ENCODE data around the gene BMP5. TPM values are rescaled to one million over a fixed set of nuclear protein-coding genes. Genes with fewer than 3 reads are reported as not detected.

Gene BMP5
- total RNA-seq, 1 donor from 2014 or later: 2.2 TPM

GRCh38 chr6:55822815-55823214 lies 52.6 kb downstream of the BMP5 start:
- Mint-ChIP-seq H3K9me3 (no peaks in the 10 kb centered on the region), H3K4me3 (no peak overlapping the region), H3K27ac (ENCODE audit: unreplicated experiment) (no peak overlapping the region), H3K27me3 (ENCODE audit: low read depth) (no peaks in the 10 kb centered on the region), H3K36me3 (ENCODE audit: low read depth) (no peaks in the 10 kb centered on the region), H3K4me1 (peaks cover 33% of the 10 kb centered on the region)
- TF ChIP-seq CTCF (conservative IDR thresholded peaks at IDR 0.05): no peak
- DNase-seq (ENCODE audit: low read depth, low spot score): no peak

- Mint-ChIP-seq H3K27ac (ENCODE audit: unreplicated experiment) (no peak overlapping the region), H3K4me1 (peaks cover 31% of the 10 kb centered on the region), H3K27me3 (ENCODE audit: low read depth) (no peaks in the 10 kb centered on the region), H3K36me3 (ENCODE audit: low read depth) (no peaks in the 10 kb centered on the region), H3K9me3 (no peaks in the 10 kb centered on the region), H3K4me3 (no peak overlapping the region)
- DNase-seq (ENCODE audit: low read depth, low spot score): no peak
- TF ChIP-seq CTCF (conservative IDR thresholded peaks at IDR 0.05): no peak
These were observed 53.4 kb downstream of the BMP5 start for GRCh38 chr6:55822005-55822404.

GRCh38 chr6:55820696-55821095 lies 54.7 kb downstream of the BMP5 start:
- H3K36me3 Mint-ChIP-seq (ENCODE audit: low read depth): no peaks in the 10 kb centered on the region
- H3K9me3 Mint-ChIP-seq: peaks cover 4% of the 10 kb centered on the region
- H3K27me3 Mint-ChIP-seq (ENCODE audit: low read depth): no peaks in the 10 kb centered on the region
- H3K4me1 Mint-ChIP-seq: peaks cover 21% of the 10 kb centered on the region
- TF ChIP-seq CTCF (conservative IDR thresholded peaks at IDR 0.05): no peak
- no peak overlapping the region for H3K4me3 Mint-ChIP-seq
- H3K27ac Mint-ChIP-seq (ENCODE audit: unreplicated experiment): no peak overlapping the region
- DNase-seq (ENCODE audit: low read depth, low spot score): no peak

GRCh38 chr6:55819811-55820210 lies 55.6 kb downstream of the BMP5 start:
- Mint-ChIP-seq H3K36me3 (ENCODE audit: low read depth) (no peaks in the 10 kb centered on the region), H3K4me3 (no peak overlapping the region), H3K4me1 (peaks cover 14% of the 10 kb centered on the region), H3K9me3 (peaks cover 4% of the 10 kb centered on the region), H3K27me3 (ENCODE audit: low read depth) (no peaks in the 10 kb centered on the region), H3K27ac (ENCODE audit: unreplicated experiment) (no peak overlapping the region)
- no peak for DNase-seq (ENCODE audit: low read depth, low spot score)
- no peak for TF ChIP-seq CTCF (conservative IDR thresholded peaks at IDR 0.05)

GRCh38 chr6:55818482-55818881 lies 56.9 kb downstream of the BMP5 start:
- Mint-ChIP-seq H3K27me3 (ENCODE audit: low read depth) (no peaks in the 10 kb centered on the region), H3K27ac (ENCODE audit: unreplicated experiment) (no peak overlapping the region), H3K4me3 (no peak overlapping the region), H3K36me3 (ENCODE audit: low read depth) (no peaks in the 10 kb centered on the region), H3K9me3 (peaks cover 4% of the 10 kb centered on the region), H3K4me1 (peaks cover 4% of the 10 kb centered on the region)
- TF ChIP-seq CTCF (conservative IDR thresholded peaks at IDR 0.05): no peak
- DNase-seq (ENCODE audit: low read depth, low spot score): no peak

- no peak for TF ChIP-seq CTCF (conservative IDR thresholded peaks at IDR 0.05)
- Mint-ChIP-seq H3K36me3 (ENCODE audit: low read depth) (peaks cover 3% of the 10 kb centered on the region), H3K4me1 (no peaks in the 10 kb centered on the region), H3K4me3 (no peak overlapping the region), H3K9me3 (peaks cover 7% of the 10 kb centered on the region), H3K27ac (ENCODE audit: unreplicated experiment) (no peak overlapping the region), H3K27me3 (ENCODE audit: low read depth) (no peaks in the 10 kb centered on the region)
- no peak for DNase-seq (ENCODE audit: low read depth, low spot score)
These were observed 62.9 kb downstream of the BMP5 start for GRCh38 chr6:55812509-55812908.

All from neural crest cell (in vitro differentiated cells).